HG03097 (cell line): ENCODE results near the gene REPS2.
"Not testable (repeated sequence)": the region's sequence is repeated elsewhere in the genome, so short reads cannot be mapped to it uniquely, and the experiment has no call there.

Source experiments
- ATAC-seq: cut with Tn5 transposase; IDR thresholded peaks from one replicate; pipeline ENCODE4 v1.9.1; 2021; ENCODE audit not compliant: unreplicated experiment, low FRiP score

The REPS2 gene

DNA sequence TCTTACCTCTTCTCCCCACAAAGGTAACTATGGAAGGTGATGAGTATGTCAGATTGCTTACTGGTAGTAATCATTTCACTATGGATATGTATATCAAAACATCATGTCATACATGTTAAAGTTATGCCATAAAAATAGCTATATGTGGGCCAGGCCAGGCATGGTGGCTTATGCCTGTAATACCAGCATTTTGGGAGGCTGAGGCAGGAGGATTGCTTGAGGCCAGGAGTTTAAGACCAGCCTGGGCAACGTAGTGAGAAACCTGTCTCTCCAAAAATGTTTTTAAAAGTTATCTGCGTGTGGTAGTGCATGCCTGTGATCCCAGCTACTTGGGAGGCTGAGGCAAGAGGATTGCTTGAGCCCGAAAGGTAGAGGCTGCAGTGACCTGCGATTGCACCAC lies 16.2 kb downstream of the REPS2 start:
- not testable (repeated sequence) for ATAC-seq

DNA sequence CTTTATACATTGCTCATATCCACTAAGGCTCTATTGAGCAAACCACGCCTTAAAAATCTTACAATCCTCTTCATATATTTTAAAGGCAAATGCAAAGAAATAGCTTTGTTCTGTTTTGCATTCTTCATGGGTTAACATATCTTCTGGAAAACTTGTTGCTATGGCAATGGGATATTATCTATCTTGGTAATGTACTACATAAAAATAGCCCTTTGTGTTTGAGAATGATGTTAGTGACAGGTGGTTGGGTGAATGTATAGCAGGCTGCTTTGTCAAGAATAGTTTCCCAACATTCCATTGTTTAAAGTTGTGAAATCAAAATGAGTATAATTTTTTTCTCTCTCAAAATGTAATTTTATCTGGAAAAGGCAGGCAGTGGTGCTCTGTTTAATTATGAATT lies 16.8 kb downstream of the REPS2 start:
- no peak for ATAC-seq

DNA sequence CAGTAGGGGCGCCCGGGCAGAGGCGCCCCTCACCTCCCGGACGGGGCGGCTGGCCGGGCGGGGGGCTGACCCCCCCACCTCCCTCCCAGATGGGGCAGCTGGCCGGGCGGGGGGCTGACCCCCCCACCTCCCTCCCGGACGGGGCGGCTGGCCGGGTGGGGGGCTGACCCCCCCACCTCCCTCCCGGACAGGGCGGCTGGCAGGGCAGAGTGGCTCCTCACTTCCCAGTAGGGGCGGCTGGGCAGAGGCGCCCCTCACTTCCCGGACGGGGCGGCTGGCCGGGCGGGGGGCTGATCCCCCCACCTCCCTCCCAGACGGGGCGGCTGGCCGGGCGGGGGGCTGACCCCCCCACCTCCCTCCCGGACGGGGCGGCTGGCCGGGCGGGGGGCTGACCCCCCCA lies 18.5 kb downstream of the REPS2 start:
- ATAC-seq, result not testable (repeated sequence)

DNA sequence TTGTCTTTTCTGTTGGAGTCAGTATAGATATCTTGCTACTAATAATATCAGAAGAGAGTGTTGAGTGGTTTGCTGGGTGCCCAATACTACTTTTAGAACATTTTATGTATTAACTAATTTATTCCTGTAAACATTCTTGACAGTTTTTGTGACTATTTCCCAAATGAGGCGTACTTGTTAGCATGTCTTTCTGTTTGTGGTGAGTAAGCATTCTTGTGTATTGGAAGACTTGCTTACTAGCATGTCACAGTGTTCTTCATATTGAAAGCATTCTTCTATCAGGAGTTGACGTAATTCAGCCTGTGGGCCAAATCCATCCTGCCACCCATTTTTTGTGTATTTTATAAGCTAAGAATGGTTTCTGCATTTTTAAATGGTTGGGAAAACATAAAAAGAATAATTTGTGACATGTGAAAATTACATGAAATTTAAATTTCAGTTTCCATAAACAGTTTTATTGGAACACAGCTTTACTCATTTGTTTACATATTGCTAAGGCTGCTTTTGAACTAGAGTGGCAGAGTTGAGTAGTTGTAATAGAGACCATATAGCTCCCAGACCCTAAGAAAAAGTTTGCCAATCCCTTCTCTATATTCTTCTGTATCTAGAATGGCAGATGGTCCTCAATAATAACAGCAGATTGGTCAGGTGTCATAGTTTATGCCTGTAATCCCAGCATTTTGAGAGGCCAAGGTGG lies 20.4 kb downstream of the REPS2 start:
- no peak for ATAC-seq

DNA sequence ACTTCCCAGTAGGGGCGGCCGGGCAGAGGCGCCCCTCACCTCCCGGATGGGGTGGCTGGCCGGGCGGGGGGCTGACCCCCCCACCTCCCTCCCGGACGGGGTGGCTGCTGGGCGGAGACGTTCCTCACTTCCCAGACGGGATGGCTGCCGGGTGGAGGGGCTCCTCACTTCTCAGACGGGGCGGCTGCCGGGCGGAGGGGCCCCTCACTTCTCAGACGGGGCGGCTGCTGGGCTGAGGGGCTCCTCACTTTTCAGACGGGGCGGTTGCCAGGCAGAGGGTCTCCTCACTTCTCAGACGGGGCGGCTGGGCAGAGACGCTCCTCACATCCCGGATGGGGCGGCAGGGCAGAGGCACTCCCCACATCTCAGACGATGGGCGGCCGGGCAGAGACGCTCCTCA lies 22.3 kb downstream of the REPS2 start:
- ATAC-seq, result not testable (repeated sequence)

DNA sequence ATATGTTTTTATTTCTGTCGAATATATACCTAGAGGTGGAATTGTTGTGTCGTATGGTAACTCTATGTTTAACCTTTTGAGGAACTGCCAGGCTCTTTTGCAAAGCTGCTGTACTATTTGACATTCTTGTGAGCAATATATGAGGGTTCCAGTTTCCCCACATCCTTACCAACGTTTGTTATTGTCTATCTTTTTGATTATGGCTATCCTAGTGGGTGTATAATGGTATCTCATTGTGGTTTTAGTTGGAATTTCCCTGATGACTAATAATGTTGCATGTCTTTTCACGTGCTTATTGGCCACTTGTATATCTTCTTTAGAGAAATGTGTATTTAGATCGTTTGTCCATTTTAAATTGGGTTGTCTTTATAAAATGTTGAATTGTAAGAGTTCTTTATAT lies 24.5 kb downstream of the REPS2 start:
- no peak for ATAC-seq

DNA sequence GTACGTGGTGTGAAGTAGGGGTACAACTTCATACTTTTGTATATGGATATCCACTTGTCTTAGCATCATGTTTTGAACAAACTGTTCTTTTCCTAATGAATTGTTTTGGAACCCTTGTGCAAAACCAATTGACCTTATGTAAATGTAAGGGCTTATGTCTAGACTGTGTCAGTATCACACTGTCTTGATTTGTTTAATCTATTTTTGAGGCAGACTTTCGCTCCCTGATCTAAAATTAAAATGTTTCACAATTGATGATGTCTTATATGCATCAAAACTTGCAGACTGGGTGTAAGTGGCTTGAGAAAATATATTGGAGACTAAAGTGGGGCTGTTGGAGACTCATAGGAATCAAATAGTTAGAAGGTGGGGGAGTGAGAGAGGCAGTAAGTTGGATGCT lies 25.2 kb downstream of the REPS2 start:
- ATAC-seq, result no peak

DNA sequence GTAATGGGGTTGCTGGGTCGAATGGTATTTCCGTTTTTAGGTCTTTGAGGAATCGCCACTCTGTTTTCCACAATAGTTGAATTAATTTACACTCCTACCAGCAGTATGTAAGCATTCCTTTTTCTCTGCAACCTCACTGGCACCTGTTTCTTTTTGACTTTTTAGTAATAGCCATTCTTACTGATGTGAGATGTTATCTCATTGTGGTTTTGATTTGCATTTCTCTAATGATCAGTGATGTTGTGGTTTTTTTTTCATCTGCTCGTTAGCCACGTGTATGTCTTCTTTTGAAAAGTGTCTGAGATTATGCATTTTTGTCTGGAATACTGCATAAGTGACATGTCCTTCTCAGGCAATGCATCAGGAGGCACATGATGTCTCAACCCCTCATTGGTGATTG lies 28.8 kb downstream of the REPS2 start:
- no peak for ATAC-seq

DNA sequence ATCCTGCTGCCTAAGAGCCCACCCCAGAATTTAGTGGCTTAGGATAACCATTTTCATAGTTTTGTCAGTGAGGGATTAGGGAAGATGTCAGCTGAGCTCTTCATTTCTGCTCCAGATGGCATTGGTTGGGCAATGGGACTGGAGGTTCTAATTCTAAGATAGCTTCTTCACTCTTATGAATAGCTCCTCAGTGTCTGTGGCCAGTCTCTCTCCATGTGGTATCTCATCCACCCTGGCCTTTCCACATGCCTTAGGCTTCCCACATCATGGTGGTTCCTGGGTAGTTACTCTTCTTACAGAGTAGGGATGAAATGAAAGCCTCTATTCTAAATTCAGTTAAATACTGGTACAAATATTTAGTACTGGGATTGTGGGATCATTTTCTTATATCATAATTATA lies 31.3 kb downstream of the REPS2 start:
- ATAC-seq, result no peak

DNA sequence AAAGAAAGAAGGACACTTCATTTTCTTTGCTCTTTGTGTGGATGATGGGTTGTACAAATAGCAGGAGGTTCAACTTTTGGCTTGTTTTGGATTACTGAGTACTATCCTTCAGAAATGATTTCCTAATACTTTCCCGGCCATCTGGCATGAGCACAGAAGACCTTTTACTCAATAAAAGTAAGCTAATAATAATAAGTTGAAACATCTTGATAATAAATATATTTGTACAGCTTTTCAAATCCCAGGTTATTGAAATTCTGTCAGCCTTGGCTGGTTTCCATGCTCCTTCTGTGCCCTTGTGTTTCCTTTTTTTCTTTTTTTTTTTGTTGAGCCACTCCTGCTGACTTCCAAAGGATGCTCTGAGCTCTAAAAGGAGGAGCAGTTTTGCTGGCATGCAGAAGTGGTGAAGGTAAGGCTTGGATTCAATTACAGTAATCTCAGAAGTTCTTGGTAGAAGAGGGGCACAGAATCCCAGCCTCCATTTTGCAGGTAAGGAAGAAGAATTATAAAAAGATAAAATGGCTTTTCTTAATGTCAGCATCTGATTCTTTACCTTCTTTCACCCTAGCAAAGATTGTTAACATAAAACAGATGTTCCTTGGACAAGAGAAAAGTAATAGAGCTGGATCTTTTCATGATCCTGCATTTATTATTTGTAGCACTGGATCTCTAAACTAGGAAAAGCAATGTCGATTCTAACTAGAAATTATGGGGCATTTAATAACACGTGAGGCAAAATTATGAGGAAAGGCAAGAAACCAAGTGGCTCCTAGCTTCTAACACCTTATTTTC lies 31.9 kb downstream of the REPS2 start:
- ATAC-seq, result no peak

DNA sequence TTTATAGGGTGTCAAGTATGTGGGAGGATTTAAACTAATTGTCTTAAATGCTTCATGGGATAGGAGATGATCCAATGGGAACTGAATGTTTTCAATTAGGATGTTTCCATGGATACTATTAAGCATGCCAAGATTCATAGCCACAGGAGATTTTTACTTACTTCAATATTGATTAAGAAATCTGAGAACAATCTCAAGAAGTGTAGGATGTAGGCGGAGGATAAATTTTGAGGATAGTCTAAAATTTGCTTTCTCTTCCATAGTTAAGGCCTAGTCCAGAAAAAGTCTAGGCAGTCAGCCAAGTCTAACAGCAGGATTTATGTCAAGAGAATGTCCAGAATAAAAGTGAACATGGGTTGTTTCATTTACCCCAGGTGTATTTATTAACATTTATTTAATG lies 32.8 kb downstream of the REPS2 start:
- ATAC-seq, result no peak

DNA sequence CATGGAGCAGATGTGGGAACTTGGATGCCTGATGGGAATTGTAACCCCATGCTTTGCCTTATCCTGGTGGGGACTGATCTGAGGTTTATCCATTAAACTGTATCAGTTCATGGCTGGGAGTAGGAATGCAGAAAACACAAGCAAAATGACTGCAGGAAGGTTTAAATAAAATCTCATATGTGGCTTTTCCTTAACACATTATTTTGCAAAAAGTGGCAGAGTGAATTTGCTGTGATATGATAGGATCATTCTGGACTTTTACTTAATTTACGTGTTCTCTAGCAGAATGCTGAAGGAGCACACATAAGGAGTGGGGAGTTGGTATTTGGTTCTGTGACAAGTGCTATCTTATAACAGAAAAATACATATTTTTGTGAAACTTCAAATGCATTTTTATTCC lies 34.8 kb downstream of the REPS2 start:
- ATAC-seq, result no peak

DNA sequence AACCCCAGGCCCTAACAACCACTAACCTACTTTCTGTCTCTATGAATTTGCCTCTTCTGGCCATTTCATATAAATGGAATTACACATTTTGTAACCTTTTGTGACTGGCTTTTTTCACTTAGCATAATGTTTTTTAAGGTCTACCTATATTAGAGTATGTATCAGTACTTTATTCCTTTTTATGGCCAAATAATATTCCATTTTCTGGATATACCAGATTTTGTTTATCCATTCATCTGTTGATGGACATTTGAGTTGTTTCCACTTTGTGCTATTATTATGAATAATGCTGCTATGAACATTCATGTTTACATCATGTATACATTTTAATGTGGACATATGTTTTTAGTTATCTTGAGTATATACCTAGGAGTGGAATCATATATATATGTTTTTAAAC lies 35.5 kb downstream of the REPS2 start:
- ATAC-seq, result no peak

DNA sequence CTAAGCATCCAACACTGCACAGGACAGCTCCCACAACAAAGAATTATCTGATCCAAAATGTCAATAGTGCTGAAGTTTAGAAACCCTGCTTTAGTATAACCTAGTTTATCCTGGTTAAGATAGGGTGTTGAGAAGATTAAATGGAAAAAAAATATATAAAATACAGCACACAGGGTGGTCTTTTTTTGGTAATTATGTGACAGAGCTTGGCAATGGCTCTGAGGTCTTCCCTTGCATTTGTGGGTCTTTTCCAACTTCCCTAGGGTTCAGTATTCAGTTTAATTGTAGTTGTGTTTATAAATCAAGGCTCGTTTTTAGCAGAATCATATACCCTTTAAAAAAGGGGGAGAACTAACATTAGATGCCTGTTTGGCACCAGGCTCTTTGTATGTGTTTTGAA lies 36.6 kb downstream of the REPS2 start:
- ATAC-seq, result no peak

DNA sequence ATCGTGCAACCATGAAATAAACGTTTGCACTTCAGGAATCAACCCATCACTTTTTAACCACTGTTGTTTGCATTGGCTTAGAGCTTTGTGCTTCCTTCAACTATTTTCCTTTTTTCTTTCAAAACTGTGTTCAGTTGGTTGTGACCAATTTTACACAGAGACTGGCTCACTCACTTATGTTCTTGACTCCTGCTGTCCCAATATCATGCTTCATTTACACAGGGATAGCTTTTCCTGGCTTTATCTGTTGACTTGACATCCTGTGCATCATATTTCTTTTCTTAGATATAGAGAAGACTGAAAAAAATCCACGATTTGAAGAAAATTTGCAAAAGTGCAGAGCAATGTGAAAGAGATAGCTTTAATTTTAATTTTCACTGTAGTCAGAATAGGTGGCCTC lies 38.8 kb downstream of the REPS2 start:
- ATAC-seq, result no peak

DNA sequence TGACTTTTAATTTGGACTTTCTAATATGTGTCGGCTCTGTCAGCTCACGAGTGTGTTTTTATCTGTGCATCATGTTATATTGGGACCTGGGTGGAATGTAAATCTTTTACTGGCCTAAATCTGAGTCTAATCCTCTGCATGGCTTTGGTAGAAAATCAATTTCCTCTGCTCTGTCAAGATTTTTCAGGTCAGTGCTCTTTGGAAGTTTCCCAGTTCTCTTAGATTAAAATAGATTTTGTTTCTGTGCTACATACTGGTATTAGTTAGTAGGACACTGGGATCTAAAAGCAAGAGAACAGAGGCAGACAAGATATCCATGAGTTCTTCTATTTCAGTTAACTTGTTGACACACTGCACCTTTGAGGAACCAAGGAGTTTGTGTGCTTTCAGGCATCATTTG lies 39.7 kb downstream of the REPS2 start:
- ATAC-seq, result no peak

DNA sequence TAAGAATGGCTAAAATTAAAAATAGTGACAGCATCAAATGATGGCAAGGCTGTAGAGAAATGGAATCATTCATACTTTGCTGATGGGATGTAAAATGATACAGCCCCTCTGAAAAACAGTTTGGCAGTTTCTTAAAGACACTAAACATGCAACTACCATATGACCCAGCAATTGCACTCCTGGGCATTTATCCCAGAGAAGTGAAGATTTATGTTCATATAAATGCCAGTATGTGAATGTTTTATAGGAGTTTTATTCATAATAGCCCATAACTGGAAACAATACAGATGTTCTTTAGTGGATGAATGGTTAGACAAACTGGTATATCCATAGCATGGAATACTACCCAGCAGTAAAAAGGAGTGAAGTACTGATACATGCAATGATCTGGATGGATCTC lies 43.3 kb downstream of the REPS2 start:
- no peak for ATAC-seq

DNA sequence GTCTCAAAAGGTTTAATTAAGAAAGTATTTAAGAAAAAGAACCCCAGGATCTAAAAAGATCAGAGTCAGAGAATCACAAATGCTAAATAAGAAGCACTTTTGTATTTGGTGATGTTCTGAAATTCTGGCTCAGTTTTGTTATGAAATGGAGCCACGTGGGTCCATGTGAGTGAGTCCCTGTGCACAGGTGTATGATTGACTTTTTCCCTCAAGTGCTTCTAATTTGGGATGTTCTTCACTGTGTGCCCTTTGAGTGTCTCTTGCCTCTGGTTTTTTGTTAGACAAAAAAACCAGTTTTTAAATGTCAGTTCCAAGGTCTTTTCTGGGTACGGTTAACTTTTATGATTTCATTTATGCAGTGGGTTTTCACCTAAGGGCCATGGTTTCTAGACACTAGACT lies 44.4 kb downstream of the REPS2 start:
- no peak for ATAC-seq

DNA sequence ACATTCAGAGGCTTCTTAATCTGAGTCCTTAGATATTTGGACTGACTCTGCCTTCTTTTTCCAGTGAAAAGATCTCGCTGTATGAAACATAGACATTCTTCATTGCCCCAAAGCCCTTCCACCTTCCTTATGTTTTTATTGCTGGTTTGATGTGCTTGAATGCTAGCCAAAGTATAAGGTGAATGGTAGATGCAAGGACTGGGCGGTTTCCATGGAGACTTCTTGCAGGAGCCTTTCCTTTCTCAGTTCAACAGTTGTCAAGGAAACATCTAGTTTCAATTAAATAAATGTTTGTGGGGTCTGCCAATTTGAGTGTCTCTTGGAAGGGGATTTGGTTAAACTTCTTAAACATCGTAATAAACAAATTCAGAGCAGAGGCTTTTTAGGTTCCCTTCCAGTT lies 46.0 kb downstream of the REPS2 start:
- ATAC-seq, result no peak

DNA sequence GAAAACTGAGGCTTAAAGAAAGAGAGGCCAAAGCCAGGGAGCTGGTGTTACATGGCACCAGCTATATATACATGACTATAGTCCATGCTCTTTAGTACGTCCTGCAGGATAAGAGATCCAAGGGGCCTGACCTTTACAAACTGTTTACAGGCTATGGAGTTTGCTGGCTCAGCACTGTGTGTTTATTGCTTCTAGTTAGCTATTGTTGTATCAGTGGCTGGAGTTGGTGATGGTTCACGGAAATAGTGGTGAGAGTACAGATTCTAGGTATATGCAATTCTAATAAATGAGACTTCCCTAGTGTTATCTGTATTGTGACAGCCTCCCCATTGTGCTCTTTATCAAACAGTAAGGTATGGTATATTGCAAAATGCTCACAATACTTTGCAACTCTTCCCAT lies 46.5 kb downstream of the REPS2 start:
- ATAC-seq, result no peak

DNA sequence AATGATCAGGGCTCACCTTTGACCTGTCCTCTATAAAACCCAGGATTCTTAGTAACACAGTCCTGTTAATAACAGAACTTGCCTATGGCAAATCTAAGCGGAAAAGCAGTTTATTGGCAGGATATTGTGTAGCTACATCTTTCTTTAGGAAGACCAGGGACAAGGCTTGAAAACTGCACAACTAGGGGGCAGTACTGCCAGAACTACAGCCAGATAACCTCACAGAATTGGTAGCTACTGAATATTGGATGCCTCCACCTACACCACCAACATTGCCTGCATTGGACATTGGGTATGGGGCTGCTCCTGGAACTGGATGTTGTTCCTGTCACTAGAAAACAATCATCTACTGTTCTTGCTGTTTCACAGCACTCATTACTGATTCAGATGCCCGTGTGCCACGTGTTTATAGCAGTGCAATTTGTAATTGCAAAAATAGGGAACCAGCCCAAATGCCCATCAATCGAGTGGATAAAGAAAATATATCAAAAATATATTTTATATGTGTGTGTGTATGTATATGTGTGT lies 47.4 kb downstream of the REPS2 start:
- no peak for ATAC-seq

DNA sequence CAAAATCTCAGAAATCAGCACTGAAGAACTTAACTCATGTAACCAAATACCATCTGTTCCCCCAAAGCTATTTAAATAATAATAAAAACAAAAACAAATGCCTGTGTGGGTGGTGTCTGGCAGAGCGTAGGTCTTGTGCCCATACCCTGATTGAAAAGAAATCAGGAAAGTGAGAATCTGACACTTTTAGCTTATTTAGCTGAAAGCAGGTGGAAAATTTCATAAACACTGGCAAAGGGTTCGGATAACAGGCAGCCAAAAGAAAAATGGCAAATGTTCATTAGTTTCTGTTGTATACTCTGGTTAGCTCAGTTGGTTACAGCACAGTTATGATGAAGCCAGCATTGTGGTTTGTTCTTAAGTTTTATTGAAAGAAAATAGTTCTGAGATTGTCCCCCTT lies 48.3 kb downstream of the REPS2 start:
- no peak for ATAC-seq
